Osteoblast (primary cell): ENCODE measurements around the gene S100A9. TPM values are rescaled to one million over a fixed set of nuclear protein-coding genes. Genes with fewer than 3 reads are reported as not detected.

Experiments used
- DNase-seq: peaks from one replicate; pipeline ENCODE4 v3.0.0; 2011; ENCODE audit warnings: low spot score, mixed read lengths; ENCODE audit not compliant: insufficient read length; ENCODE audit errors: missing footprints
- H2AFZ ChIP-seq: 2 replicates; pipeline ENCODE4 v1.6.0; 2011; ENCODE audit warnings: mild to moderate bottlenecking, low read length
- H3K27ac ChIP-seq: 2 replicates; pipeline ENCODE4 v1.5.1; 2011; ENCODE audit warnings: mild to moderate bottlenecking, low read depth, low read length, moderate library complexity
- H3K27me3 ChIP-seq: 2 replicates; pipeline ENCODE4 v1.6.0; 2012; ENCODE audit warnings: mild to moderate bottlenecking, control low read depth, inconsistent platforms, low read length, moderate library complexity; ENCODE audit not compliant: insufficient read depth
- H3K36me3 ChIP-seq: 2 replicates; pipeline ENCODE4 v1.5.1; 2011; ENCODE audit warnings: mild to moderate bottlenecking, low read length, control low read depth, moderate library complexity; ENCODE audit not compliant: insufficient read depth
- H3K4me1 ChIP-seq: 2 replicates; pipeline ENCODE4 v1.5.1; 2011; ENCODE audit warnings: mild to moderate bottlenecking, low read length, control low read depth, moderate library complexity; ENCODE audit not compliant: insufficient read depth
- H3K4me2 ChIP-seq: 2 replicates; pipeline ENCODE4 v1.6.0; 2011; ENCODE audit warnings: mild to moderate bottlenecking, low read length; ENCODE audit not compliant: insufficient read depth
- H3K4me3 ChIP-seq: fragments of 200-600 bp; sonication (generic); 3 replicates; pipeline ENCODE4 v1.5.1; 2012; ENCODE audit warnings: mild to moderate bottlenecking, low read length, inconsistent platforms; ENCODE audit not compliant: insufficient read depth
- H3K79me2 ChIP-seq: 2 replicates; pipeline ENCODE4 v1.6.0; 2012; ENCODE audit warnings: mild to moderate bottlenecking, low read length, control low read depth, inconsistent platforms; ENCODE audit not compliant: insufficient read depth
- H3K9me3 ChIP-seq: 2 replicates; pipeline ENCODE4 v1.5.1; 2011; ENCODE audit warnings: low read depth, low read length, control low read depth
- H4K20me1 ChIP-seq: 2 replicates; pipeline ENCODE4 v1.6.0; 2012; ENCODE audit warnings: mild to moderate bottlenecking, low read length, control low read depth; ENCODE audit not compliant: insufficient read depth
- total RNA-seq: library from RNA; depleted of rRNA; stranded (reverse); fragments of >200 nt; gene quantifications from 2 replicates; pipeline ENCODE4 v1.2.3, GENCODE V29; 2012
- TF ChIP-seq, protein P1 (sequence below): IDR thresholded peaks from 2 replicates; pipeline ENCODE4 v1.5.1; 2011; ENCODE audit warnings: mild to moderate bottlenecking, low read depth, low read length, moderate library complexity; ENCODE audit errors: extremely low read depth

S100A9 gene
- total RNA-seq, 1 donor, result 0.36 TPM

DNA sequence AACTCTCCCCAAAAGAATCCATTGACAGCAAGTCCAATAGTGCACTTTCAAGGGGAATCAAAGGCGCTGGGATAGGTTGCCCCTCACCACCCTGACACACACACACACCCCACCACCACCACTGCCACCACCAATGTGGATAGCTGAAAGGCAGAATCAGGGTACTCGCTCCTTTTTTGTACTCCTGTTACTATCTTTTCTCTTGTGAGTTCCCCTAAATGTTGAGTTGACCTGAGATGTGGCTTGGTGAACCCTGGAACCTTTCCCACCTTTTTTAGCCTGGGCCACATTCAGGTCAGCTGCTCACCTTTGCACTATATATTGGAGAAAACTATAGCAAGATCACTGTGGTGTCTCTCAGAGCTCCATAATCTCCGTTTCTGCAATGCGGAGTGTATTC lies 29.3 kb downstream of the S100A9 start:
- DNase-seq, result no peak
- H3K4me1 ChIP-seq, result no peaks in the 10 kb centered on the region
- H3K36me3 ChIP-seq, result no peaks in the 10 kb centered on the region
- TF ChIP-seq, protein P1, sequence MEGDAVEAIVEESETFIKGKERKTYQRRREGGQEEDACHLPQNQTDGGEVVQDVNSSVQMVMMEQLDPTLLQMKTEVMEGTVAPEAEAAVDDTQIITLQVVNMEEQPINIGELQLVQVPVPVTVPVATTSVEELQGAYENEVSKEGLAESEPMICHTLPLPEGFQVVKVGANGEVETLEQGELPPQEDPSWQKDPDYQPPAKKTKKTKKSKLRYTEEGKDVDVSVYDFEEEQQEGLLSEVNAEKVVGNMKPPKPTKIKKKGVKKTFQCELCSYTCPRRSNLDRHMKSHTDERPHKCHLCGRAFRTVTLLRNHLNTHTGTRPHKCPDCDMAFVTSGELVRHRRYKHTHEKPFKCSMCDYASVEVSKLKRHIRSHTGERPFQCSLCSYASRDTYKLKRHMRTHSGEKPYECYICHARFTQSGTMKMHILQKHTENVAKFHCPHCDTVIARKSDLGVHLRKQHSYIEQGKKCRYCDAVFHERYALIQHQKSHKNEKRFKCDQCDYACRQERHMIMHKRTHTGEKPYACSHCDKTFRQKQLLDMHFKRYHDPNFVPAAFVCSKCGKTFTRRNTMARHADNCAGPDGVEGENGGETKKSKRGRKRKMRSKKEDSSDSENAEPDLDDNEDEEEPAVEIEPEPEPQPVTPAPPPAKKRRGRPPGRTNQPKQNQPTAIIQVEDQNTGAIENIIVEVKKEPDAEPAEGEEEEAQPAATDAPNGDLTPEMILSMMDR, result no peak
- H2AFZ ChIP-seq, result no peak overlapping the region
- H3K4me3 ChIP-seq, result no peak overlapping the region
- H3K27ac ChIP-seq, result no peak overlapping the region
- peaks cover 4% of the 10 kb centered on the region for H3K27me3 ChIP-seq
- no peaks in the 10 kb centered on the region for H3K9me3 ChIP-seq
- H4K20me1 ChIP-seq, result no peaks in the 10 kb centered on the region
- no peak overlapping the region for H3K4me2 ChIP-seq
- H3K79me2 ChIP-seq, result no peaks in the 10 kb centered on the region

DNA sequence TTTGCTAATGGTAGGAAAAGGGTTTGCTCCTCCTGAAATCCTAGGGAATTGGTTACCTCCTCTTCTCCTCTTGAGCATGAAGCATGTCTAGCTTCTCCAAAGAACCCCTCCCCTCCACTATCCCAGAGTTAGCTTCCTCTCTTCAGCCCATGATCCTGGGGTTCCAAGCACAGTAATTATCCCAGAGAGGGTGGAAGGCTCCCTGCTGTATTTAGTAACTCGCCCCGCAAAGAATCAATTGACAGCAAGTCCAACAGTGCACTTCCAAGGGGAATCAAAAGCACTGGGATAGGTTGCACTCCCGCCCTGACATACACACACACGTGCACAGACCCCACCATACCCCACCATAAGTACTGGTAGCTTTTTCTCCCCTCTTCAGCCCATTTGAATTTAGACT lies 30.1 kb downstream of the S100A9 start:
- Histone ChIP-seq H2AFZ (no peak overlapping the region), H3K27me3 (peaks cover 4% of the 10 kb centered on the region), H3K4me3 (no peak overlapping the region), H3K79me2 (no peaks in the 10 kb centered on the region), H3K4me1 (no peaks in the 10 kb centered on the region), H3K36me3 (no peaks in the 10 kb centered on the region), H3K9me3 (no peaks in the 10 kb centered on the region), H3K27ac (no peak overlapping the region), H3K4me2 (no peak overlapping the region), H4K20me1 (no peaks in the 10 kb centered on the region)
- TF ChIP-seq, protein P1, result no peak
- DNase-seq, result no peak

DNA sequence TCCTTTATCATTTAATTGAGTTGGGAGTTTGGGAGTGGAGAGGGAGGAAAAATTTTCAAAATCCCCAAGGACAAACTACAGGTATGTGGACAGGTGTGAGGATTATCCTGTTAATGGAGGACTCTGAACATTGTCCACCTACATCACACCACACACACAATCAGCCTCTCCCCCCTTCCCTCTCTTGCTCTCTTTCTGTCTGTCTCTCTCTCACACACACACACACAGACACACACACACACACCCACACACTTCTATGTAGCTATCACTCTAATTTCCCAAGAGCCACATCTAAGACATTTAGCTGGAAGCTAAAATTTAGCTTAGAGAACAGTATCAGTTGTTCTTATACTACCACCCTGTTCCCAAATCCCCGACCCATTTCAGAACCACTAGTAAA lies 31.7 kb downstream of the S100A9 start:
- Histone ChIP-seq H3K4me1 (no peaks in the 10 kb centered on the region), H3K36me3 (no peaks in the 10 kb centered on the region), H4K20me1 (no peaks in the 10 kb centered on the region), H3K4me3 (no peak overlapping the region), H3K79me2 (no peaks in the 10 kb centered on the region), H3K27me3 (peaks cover 4% of the 10 kb centered on the region), H3K9me3 (no peaks in the 10 kb centered on the region), H3K4me2 (no peak overlapping the region), H3K27ac (no peak overlapping the region), H2AFZ (no peak overlapping the region)
- no peak for DNase-seq
- TF ChIP-seq, protein P1, result no peak

DNA sequence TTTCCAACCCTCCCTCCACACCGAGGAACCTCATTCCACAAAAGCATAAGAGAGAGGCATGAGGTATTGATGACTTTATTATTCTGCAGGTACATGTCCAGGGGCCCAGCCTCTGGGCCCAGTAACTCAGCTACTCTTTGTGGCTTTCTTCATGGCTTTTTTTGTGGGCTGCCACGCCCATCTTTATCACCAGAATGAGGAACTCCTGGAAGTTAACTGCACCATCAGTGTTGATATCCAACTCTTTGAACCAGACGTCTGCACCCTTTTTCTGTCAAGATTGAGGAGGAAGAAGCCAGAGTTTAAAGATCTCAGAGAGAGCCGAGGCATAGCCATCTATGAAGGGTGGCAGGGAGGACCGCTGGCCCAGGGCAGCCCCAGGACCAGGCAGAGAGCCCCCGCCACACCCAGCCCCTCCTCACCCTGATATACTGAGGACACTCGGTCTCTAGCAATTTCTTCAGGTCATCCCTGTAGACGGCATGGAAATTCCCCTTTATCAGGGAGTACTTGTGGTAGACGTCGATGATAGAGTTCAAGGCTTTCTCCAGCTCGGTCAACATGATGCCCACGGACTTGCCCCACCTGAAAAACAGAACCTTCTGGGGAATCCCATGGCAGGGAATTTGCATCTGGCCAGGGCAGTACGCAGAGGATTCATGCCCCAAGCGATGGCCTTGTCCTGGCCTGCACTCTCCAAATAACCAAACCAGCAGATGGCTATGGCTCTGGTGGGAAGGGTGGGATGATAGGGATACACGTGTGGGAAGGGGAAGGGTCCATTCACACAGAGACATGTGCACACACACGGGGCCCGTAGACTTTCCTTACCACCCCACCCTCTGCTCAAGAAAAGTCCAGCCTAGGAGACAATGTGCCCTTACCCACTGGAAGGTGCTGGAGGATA lies 32.6 kb downstream of the S100A9 start:
- Histone ChIP-seq H3K4me2 (no peak overlapping the region), H4K20me1 (no peaks in the 10 kb centered on the region), H3K79me2 (no peaks in the 10 kb centered on the region), H3K36me3 (no peaks in the 10 kb centered on the region), H3K27ac (no peak overlapping the region), H3K9me3 (no peaks in the 10 kb centered on the region), H3K27me3 (peaks cover 4% of the 10 kb centered on the region), H2AFZ (no peak overlapping the region), H3K4me3 (no peak overlapping the region), H3K4me1 (no peaks in the 10 kb centered on the region)
- TF ChIP-seq, protein P1, result no peak
- DNase-seq, result no peak
